Choroid plexus epithelial cell (primary cell): ENCODE results near the gene PJVK.

Experiments used
- DNase-seq: peaks from one replicate; pipeline ENCODE4 v3.0.0-alpha.2; 2010; ENCODE audit warnings: low read depth
- H3K4me3 ChIP-seq: 2 replicates; pipeline ENCODE4 v1.5.1; 2011; ENCODE audit warnings: low read depth, mild to moderate bottlenecking, control low read depth, low read length, moderate library complexity
- TF ChIP-seq, protein P1 (sequence below): conservative IDR thresholded peaks from 2 replicates; pipeline ENCODE4 v1.5.1; 2011; ENCODE audit warnings: low read depth, mild to moderate bottlenecking, control low read depth, inconsistent platforms, low read length, moderate library complexity

The PJVK gene

DNA sequence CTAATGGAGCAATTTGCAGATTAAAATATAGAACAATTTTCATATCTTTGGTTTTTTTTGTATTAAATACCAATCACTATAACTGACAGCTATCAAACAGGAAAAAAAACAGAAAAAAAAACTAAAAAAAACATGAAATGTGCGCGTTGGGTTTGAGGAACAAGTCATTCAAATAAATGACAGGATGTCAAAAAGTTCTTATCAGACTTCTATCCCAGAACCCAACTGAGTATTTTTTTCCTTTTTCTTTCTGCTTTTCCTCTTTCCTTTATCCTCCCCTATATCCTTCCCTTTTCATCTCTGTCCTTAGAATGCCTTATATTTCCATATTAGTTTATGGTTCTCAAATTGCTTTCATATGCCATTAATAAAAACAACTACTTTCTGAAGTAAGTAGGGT is 14.5 kb upstream of the PJVK start:
- H3K4me3 ChIP-seq: no peak overlapping the region
- TF ChIP-seq, protein P1, sequence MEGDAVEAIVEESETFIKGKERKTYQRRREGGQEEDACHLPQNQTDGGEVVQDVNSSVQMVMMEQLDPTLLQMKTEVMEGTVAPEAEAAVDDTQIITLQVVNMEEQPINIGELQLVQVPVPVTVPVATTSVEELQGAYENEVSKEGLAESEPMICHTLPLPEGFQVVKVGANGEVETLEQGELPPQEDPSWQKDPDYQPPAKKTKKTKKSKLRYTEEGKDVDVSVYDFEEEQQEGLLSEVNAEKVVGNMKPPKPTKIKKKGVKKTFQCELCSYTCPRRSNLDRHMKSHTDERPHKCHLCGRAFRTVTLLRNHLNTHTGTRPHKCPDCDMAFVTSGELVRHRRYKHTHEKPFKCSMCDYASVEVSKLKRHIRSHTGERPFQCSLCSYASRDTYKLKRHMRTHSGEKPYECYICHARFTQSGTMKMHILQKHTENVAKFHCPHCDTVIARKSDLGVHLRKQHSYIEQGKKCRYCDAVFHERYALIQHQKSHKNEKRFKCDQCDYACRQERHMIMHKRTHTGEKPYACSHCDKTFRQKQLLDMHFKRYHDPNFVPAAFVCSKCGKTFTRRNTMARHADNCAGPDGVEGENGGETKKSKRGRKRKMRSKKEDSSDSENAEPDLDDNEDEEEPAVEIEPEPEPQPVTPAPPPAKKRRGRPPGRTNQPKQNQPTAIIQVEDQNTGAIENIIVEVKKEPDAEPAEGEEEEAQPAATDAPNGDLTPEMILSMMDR: no peak
- no peak for DNase-seq

- no peak overlapping the region for H3K4me3 ChIP-seq
- no peak for DNase-seq
- TF ChIP-seq, protein P1: no peak
These were observed 9.8 kb upstream of the PJVK start for GRCh38 chr2:178441426-178441825.

- no peak overlapping the region for H3K4me3 ChIP-seq
- no peak for DNase-seq
- TF ChIP-seq, protein P1: no peak
These were observed 2.1 kb upstream of the PJVK start for GRCh38 chr2:178448968-178449661.

DNA sequence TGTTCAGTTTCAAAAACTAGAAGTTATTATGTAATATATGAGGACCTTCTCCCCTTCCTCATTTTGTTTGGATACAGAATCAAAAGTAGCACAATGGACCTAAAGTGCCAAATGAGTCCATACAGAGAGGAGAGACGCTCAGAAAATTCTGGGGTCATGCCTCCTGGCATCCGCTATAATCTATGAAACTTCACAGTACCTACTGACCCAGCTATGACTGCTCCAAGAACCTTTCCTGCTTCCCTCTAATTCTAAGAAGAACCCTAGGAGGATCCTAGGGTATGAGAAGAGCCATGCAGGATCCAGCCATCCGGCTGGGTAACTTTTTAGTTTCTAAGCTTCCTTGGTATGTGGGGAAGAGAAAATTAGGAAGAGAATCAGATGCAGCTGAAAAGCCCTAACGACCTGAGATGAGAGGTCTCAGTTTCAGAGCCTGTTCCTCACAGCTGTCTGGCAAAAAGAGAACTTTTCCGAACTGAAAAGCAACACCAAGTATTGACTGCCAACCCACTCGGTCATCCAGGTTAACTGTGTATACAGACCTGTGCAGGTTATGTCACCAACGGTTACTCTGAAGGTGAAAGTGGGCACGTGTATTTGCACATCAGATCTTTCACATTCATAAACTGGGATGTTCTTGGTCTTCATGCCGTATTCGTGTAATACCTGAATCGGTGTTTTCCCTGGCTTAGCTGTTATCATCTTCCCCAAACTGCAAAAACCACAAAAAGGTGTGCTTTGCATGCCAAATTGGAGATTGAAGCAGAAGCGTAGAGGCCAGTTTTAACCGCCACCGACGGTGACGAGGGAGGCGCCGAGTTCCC is 1.3 kb upstream of the PJVK start:
- TF ChIP-seq, protein P1: no peak
- peak overlapping the region; percentile 96 for H3K4me3 ChIP-seq
- DNase-seq: peak; percentile 16

- no peak for DNase-seq
- H3K4me3 ChIP-seq: peak overlapping the region; percentile 96
- TF ChIP-seq, protein P1: no peak
These were observed 729 bp upstream of the PJVK start for GRCh38 chr2:178450524-178450773.

DNA sequence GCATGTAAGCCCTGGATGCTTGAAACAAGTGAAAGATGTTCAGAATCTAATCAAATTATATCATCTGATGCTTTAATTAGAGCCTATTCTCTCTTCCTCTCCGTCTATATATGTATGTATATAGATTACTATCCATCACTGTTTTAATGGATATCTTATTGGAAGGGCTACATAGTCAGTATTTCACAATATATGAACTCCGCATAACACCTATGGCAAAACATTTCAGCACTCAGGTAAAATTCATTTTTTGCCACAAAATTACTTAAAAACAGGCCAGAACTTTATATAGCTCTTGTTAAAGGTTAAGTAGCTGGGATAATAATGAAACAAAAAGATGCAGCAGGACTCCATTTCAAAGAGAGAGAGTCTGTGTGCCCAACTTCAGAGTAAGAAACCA is 1.2 kb downstream of the PJVK start:
- TF ChIP-seq, protein P1: no peak
- H3K4me3 ChIP-seq: no peak overlapping the region
- DNase-seq: no peak

DNA sequence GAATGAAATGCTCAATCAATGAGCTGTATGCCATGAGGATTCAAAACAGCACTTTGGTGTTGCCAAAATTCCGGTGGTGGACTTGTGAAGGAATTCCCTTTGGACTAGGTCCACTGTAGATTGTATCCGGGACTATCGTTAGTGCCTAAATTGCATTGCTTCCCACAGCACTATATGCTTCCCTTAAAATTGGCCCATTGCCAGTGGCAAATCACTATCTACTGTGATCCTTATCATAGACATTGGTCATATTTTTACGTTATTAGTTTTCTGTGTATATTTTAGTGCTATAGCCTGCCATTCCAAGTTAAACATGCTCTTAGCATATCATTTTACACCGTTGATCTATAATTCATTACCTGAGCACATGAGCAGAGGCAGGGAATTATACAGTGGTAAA is 1.7 kb downstream of the PJVK start:
- H3K4me3 ChIP-seq: no peak overlapping the region
- TF ChIP-seq, protein P1: no peak
- no peak for DNase-seq
